HFFc6 (cell line): ENCODE results near the gene FBXW11. TPM values are rescaled to one million over a fixed set of nuclear protein-coding genes. Genes with fewer than 3 reads are reported as not detected.

ENCODE experiments used
- DNase-seq: peaks from one replicate; pipeline ENCODE4 v3.0.0-alpha.2; 2018
- H3K27ac Mint-ChIP-seq: 2 replicates; pipeline ENCODE4 v1.8.0; 2020; ENCODE audit warnings: mild to moderate bottlenecking, mixed read lengths
- H3K27me3 Mint-ChIP-seq: 2 replicates; pipeline ENCODE4 v1.8.0; 2021; ENCODE audit warnings: mild to moderate bottlenecking, moderate library complexity, mixed read lengths; ENCODE audit not compliant: insufficient read depth
- H3K36me3 Mint-ChIP-seq: 2 replicates; pipeline ENCODE4 v1.8.0; 2021; ENCODE audit warnings: low read depth, mixed read lengths
- H3K4me1 Mint-ChIP-seq: 2 replicates; pipeline ENCODE4 v1.8.0; 2020; ENCODE audit warnings: low read depth, mixed read lengths
- H3K4me3 Mint-ChIP-seq: 2 replicates; pipeline ENCODE4 v1.8.0; 2020; ENCODE audit warnings: mild to moderate bottlenecking, moderate library complexity, mixed read lengths
- H3K9me3 Mint-ChIP-seq: 2 replicates; pipeline ENCODE4 v1.8.0; 2020; ENCODE audit warnings: mild to moderate bottlenecking, mixed read lengths
- total RNA-seq, 6 experiments: library from RNA; stranded (reverse); fragmentation: NEBNext Ultra II Directional; extraction: Animal tissue kit (Norgen Biotek cat#: 25700); gene quantifications; 2 replicates in 1 of 6; 3 replicates in 5 of 6; pipeline ENCODE4 v1.2.3, GENCODE V29; 2021
- TF ChIP-seq, protein P1 (sequence below): fragments of 200-600 bp; sonication (generic); IDR thresholded peaks from 2 replicates; pipeline ENCODE4 v1.5.0; 2021; ENCODE audit warnings: antibody characterized with exemption, mild to moderate bottlenecking

FBXW11 gene
- total RNA-seq, 6 experiments from 2014 or later = 54.5 to 60.5 (median 58.5) TPM

DNA sequence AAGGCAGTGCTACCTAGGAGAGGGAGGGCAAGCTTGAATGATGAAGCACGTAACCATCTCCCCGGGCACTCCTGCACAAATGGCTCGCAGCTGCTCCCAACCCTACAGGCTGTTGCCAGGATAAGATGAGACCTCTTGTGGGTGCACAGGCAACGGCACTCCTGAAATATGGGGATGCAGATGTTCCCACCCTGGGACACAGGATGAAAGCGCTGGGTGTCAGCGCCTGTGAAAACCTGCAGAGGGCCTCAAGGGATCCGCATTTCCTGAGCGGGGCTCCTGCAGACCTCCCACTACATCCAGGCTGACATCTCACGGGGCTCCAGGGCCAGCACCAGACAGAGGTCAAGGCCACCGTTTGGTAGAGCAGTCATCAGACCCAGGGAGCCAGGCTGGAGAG is 160.1 kb downstream of the FBXW11 start:
- H3K27ac Mint-ChIP-seq = no peak overlapping the region
- no peak overlapping the region for H3K4me3 Mint-ChIP-seq

DNA sequence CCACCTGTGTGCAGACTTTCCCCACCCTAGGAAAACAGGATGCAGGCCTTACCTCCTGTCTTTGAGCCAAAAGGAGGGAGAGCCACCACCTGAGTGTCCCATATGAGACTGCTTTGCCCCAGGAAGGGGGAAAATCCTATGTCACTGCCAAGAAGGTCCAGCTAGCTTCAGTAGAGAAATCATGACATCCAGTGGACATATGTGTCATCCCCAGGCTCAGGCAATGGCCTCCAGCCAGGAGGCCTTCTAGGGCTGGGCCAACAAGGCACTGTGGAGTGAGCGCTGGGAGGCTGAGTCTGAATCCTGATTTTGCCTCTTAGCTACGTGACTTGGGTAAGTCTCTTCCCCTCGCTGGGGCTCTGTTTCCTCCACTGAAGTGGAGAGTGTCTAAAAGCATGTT is 160.6 kb downstream of the FBXW11 start:
- H3K9me3 Mint-ChIP-seq = no peaks in the 10 kb centered on the region

More for the DNA sequence above, 160.1 kb downstream of the FBXW11 start:
- H3K27me3 Mint-ChIP-seq = peaks cover 8% of the 10 kb centered on the region
- no peaks in the 10 kb centered on the region for H3K9me3 Mint-ChIP-seq
- no peaks in the 10 kb centered on the region for H3K4me1 Mint-ChIP-seq
- TF ChIP-seq, protein P1, sequence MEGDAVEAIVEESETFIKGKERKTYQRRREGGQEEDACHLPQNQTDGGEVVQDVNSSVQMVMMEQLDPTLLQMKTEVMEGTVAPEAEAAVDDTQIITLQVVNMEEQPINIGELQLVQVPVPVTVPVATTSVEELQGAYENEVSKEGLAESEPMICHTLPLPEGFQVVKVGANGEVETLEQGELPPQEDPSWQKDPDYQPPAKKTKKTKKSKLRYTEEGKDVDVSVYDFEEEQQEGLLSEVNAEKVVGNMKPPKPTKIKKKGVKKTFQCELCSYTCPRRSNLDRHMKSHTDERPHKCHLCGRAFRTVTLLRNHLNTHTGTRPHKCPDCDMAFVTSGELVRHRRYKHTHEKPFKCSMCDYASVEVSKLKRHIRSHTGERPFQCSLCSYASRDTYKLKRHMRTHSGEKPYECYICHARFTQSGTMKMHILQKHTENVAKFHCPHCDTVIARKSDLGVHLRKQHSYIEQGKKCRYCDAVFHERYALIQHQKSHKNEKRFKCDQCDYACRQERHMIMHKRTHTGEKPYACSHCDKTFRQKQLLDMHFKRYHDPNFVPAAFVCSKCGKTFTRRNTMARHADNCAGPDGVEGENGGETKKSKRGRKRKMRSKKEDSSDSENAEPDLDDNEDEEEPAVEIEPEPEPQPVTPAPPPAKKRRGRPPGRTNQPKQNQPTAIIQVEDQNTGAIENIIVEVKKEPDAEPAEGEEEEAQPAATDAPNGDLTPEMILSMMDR = no peak
- no peak for DNase-seq
- H3K36me3 Mint-ChIP-seq = no peaks in the 10 kb centered on the region

DNA sequence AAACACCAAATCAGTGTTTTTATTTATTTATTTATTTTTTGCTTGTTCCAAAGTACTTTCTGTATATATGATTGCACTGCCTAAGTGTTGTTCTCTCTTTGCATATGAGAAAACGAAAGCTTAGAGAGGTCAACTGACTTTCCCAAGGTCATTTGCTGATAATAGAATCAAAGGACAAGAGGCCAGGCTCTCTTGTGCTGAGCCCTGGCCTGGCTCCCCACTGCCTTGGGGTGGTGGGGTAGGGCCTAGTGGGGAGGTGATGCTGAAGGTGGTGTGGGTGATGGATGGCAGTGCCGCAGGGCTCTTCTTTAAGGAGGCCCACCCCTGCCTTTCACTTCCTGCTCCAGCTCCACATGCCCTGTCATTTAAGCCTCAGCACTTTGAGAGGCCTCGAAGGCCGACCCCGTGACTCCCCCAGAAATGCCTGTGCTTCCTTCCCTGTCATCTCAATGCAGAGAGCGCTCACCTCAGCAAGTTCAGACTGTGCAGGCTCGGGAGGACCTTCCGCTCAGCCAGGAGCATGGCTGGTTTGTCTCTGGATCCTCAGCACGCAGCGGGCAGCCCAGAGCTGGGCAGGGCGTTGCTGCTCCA is 161.3 kb downstream of the FBXW11 start:
- H3K27me3 Mint-ChIP-seq = peaks cover 13% of the 10 kb centered on the region
- TF ChIP-seq, protein P1 = no peak
- H3K9me3 Mint-ChIP-seq = no peaks in the 10 kb centered on the region
- H3K4me1 Mint-ChIP-seq = no peaks in the 10 kb centered on the region
- no peak overlapping the region for H3K27ac Mint-ChIP-seq
- H3K4me3 Mint-ChIP-seq = no peak overlapping the region
- H3K36me3 Mint-ChIP-seq = no peaks in the 10 kb centered on the region
- DNase-seq = no peak

More for the DNA sequence above, 160.6 kb downstream of the FBXW11 start:
- DNase-seq = peak; percentile 15
- TF ChIP-seq, protein P1 = peak; percentile 37; the same call in 1 of the 2 replicates
- no peak overlapping the region for H3K27ac Mint-ChIP-seq
- H3K27me3 Mint-ChIP-seq = peaks cover 10% of the 10 kb centered on the region
- no peaks in the 10 kb centered on the region for H3K36me3 Mint-ChIP-seq
- no peak overlapping the region for H3K4me3 Mint-ChIP-seq
- no peaks in the 10 kb centered on the region for H3K4me1 Mint-ChIP-seq

DNA sequence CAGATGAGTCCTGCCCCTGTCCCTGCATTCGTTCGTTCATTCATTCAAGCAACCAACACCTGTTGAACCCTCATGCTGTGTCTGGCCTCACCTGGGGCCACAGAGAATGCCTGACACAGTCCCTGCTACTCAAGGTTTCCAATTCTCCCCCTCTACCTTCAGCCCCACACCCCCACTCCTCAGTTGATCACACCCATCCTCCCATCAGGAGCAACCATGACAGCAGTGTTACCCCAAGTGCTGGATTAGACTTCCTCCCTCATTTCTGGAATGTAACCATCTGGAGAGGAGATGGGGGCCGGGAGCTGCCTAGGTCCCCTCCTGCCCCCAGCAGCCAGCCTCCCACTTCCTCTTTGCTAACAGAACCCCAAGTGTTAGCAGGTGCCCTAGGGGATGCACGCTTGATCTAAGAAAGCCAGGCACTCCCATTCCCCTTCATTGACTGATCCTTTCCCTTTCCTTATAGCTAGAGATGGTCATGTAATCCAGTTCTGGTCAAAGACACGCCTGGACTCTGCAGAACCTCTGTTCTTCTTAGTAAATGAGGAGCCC is 163.6 kb downstream of the FBXW11 start:
- Mint-ChIP-seq H3K36me3 (no peaks in the 10 kb centered on the region), H3K27me3 (peaks cover 21% of the 10 kb centered on the region), H3K4me3 (no peak overlapping the region), H3K9me3 (no peaks in the 10 kb centered on the region), H3K27ac (no peak overlapping the region), H3K4me1 (no peaks in the 10 kb centered on the region)
- DNase-seq = no peak
- TF ChIP-seq, protein P1 = no peak

DNA sequence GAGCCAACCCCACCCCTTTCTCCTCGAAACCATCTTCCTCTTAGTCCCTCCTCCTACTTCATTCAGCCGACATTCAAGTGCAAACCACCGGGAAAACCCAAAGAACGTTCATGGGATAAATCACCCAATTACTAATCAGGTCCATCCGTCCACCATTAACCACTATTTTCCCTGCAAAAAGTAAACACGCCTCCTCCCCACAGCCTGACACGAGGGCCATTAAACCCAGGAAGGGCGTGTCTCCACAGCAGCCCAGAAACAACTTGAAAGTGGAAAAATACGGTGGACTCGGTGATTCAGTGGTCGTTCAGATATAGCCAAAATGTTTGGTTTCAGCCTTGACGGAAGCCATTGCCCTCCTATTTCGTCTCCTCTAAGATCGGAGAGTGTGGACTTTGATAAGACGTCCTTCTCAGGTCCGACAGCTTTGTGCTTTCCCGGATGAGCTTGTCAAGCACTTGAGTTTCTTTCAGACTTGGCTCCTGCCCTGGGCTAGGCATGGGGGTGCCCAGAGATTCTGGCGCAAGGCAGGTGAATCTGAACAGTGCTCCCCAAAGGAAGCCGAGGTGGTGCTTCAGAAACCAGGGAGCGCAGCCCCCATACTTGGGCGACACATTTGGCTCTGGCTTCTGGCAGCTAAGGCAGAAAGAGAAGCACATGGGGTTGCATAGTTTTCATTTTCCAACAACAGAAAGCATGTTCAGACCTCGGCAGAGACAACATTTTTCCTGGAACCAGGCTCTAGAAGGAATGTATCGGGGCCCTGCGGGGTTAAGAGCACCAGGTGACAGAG is 164.3 kb downstream of the FBXW11 start:
- TF ChIP-seq, protein P1 = no peak
- no peak overlapping the region for H3K4me3 Mint-ChIP-seq
- DNase-seq = no peak
- H3K4me1 Mint-ChIP-seq = no peaks in the 10 kb centered on the region
- H3K36me3 Mint-ChIP-seq = no peaks in the 10 kb centered on the region
- H3K27ac Mint-ChIP-seq = no peak overlapping the region
- H3K27me3 Mint-ChIP-seq = peaks cover 23% of the 10 kb centered on the region
- no peaks in the 10 kb centered on the region for H3K9me3 Mint-ChIP-seq
